Subcutaneous adipose tissue (tissue), 4 donors: Measurements from ENCODE around the gene GRB2. TPM values are rescaled to one million over a fixed set of nuclear protein-coding genes. Genes with fewer than 3 reads are reported as not detected.

Source experiments
- CTCF ChIP-seq: fragments of 450-650 bp; IDR thresholded peaks from one replicate; pipeline ENCODE4 v1.5.1; 2016; ENCODE audit warnings: low read depth, mild to moderate bottlenecking, control low read depth, antibody characterized with exemption, moderate library complexity
- total RNA-seq, 4 donors: library from RNA; depleted of rRNA; stranded (reverse); fragments of >200 nt; gene quantifications; one replicate each; pipeline ENCODE4 v1.1.0, GENCODE V29; 2016

Gene GRB2
- total RNA-seq, 4 donors from 2014 or later: 69.3 to 133 (median 114) TPM

- TF ChIP-seq CTCF: no peak
These were observed 35.4 kb upstream of the GRB2 start for GRCh38 chr17:75440738-75441448.

- TF ChIP-seq CTCF: no peak
These were observed 33.8 kb upstream of the GRB2 start for GRCh38 chr17:75439287-75439686.

- TF ChIP-seq CTCF: no peak
These were observed 27.8 kb upstream of the GRB2 start for GRCh38 chr17:75433218-75433783.

GRCh38 chr17:75430159-75430974, 24.9 kb upstream of the GRB2 start:
- TF ChIP-seq CTCF: no peak

- TF ChIP-seq CTCF: no peak
These were observed 23.3 kb upstream of the GRB2 start for GRCh38 chr17:75428543-75429469.

GRCh38 chr17:75418531-75418930, 13.1 kb upstream of the GRB2 start:
- TF ChIP-seq CTCF: no peak
